ENCODE measurements around the gene PELI3.

DNA sequence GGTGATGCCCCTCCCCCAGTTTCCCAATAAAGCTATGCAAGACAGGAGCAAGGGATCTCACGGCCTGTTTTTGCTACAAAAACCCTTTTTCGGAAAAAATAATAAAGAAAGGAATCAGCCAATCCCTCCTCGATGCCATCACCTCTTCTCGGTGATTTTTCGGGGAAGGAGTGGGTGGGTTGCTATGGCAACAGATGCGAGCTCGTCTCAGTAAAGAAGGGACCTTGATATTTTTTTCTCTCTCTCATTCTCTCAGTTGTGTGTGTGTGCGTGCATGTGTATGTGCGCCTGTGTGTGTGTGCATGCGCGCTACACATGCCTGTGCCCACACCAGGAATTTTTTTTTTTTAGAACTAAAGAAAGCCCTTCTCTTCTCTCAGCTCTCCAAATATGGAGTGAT, 49.7 kb upstream of the PELI3 start:
- TF ChIP-seq POLR2A (IDR thresholded peaks at IDR 0.05), result no peak
- TF ChIP-seq CTCF (IDR thresholded peaks at IDR 0.05), result no peak
- TF ChIP-seq EP300 (IDR thresholded peaks at IDR 0.05), result no peak

All from stomach (tissue), 4 donors.